Skeletal muscle cell (primary cell): ENCODE measurements around the gene CNIH3.
"Not testable (repeated sequence)": the region's sequence is repeated elsewhere in the genome, so short reads cannot be mapped to it uniquely, and the experiment has no call there.

ENCODE experiments used
- DNase-seq: peaks from one replicate; pipeline ENCODE4 v3.0.0-alpha.2; 2010; ENCODE audit warnings: low read depth
- H3K4me3 ChIP-seq: 2 replicates; pipeline ENCODE4 v1.5.1; 2011; ENCODE audit warnings: low read depth, mild to moderate bottlenecking, control low read depth, low read length, moderate library complexity

Gene CNIH3

DNA sequence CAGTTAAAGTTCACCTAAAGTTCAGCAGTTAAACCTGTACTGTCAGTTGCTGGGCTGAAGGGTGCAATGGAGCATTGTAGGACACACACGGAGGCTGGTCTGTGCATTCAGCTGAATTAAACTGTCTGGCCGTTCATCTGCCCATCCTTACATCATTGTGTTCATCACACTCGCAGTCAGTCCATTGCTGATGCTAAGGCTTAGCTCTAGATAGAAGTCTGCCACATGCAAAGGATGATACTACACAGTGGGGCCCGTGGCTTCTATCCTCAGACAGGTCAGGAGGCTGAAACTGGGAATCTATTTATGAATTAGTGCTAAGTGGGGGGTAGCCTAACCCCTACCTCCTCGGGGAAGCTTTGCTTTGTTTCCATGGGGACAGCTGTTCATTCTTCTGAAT, 60.4 kb downstream of the CNIH3 start:
- DNase-seq = no peak
- H3K4me3 ChIP-seq = no peak overlapping the region

GRCh38 chr1:224678168-224678567, 62.1 kb downstream of the CNIH3 start:
- DNase-seq = no peak

DNA sequence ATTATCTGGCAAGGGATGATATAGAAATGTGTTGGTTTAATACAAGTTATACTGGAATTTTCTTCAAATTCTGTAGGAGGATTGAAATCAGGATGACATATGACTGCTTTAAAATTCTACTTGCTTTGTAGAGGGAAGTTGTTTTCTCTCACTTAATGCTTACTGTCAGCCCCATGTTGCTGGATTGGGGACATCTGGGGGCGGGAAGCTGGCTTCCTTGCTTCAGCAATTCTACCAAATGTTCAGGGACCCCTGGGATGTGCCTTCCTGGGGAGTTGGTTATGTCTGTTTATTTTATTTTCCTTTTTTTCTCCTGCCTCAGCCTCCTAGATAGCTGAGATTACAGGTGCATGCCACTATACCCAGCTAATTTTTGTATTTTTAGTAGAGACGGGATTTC, 63.5 kb downstream of the CNIH3 start:
- H3K4me3 ChIP-seq = no peak overlapping the region
- DNase-seq = no peak

More at GRCh38 chr1:224678168-224678567, 62.1 kb downstream of the CNIH3 start:
- H3K4me3 ChIP-seq = no peak overlapping the region

DNA sequence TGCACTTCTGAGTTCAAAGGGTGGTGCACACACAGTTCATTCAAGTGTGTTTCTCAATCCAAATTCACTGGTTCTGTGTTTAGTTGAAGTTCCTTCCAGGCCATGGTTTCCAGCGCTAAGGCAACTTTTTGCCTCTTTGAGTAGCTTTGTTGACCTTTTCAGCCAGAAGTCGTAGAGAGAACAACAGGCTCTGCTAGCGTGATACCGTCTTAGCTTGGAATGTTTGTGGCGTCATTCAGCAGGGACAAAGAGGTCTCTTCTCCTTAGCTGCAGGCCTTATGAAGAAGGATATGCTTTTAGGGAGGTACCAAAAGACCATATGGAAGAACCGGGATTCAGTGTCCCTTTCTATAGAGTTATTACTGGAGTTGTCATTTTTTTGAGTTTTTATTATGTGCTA, 65.7 kb downstream of the CNIH3 start:
- no peak for DNase-seq
- no peak overlapping the region for H3K4me3 ChIP-seq

DNA sequence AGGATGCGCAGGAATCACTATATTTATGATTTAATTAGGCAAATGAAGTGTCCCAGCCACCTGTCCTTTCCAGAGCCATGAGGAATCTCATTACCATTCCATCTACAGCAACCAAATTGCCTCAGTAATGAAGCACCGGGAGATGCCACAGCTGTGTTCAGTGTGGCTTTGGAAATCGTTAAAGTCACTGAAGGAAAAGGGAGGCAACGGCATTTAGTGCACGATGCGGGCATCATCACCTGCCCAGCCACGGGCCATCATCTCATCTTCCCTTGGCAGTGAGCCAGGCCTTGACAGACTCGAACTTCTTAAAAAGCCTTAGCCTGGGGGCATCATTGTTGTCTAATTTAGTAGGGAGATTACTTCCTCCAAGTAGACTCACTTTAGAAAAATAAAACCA, 67.8 kb downstream of the CNIH3 start:
- DNase-seq = no peak
- H3K4me3 ChIP-seq = no peak overlapping the region

- DNase-seq = no peak
- H3K4me3 ChIP-seq = no peak overlapping the region
Measured at GRCh38 chr1:224684979-224685425, 68.9 kb downstream of the CNIH3 start.

DNA sequence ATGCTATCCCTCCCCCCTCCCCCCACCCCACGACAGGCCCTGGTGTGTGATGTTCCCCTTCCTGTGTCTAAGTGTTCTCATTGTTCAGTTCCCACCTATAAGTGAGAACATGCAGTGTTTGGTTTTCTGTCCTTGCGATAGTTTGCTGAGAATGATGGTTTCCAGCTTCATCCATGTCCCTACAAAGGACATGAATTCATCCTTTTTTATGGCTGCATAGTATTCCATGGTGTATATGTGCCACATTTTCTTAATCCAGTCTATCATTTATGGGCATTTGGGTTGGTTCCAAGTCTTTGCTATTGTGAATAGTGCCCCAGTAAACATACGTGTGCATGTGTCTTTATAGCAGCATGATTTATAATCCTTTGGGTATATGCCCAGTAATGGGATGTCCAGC, 70.0 kb downstream of the CNIH3 start:
- H3K4me3 ChIP-seq, DNase-seq: not testable (repeated sequence)

- no peak overlapping the region for H3K4me3 ChIP-seq
- no peak for DNase-seq
Measured at GRCh38 chr1:224687465-224687864, 71.3 kb downstream of the CNIH3 start.

GRCh38 chr1:224689374-224689773, 73.3 kb downstream of the CNIH3 start:
- DNase-seq = no peak
- H3K4me3 ChIP-seq = no peak overlapping the region

DNA sequence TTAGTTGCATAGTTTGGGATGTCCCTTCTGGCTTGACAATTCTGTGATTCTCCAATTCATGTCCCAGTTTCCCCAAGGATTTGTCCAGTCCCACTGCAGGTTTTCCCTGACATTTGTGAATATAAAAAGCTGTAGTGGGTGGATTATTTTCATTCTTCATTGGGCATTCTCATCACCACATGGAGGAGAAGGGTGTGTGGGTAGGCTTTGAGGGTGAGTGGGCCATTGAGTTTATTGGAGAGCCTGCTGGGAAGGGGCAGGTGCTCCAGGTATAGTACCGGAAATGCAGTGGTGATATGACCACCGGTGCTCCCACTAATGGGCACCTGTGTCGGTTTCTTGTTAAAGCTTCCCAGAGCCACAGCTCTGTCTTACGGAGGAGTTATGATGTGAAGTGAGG, 74.5 kb downstream of the CNIH3 start:
- DNase-seq = no peak
- H3K4me3 ChIP-seq = no peak overlapping the region

GRCh38 chr1:224691148-224691925, 75.2 kb downstream of the CNIH3 start:
- no peak overlapping the region for H3K4me3 ChIP-seq
- DNase-seq = no peak

DNA sequence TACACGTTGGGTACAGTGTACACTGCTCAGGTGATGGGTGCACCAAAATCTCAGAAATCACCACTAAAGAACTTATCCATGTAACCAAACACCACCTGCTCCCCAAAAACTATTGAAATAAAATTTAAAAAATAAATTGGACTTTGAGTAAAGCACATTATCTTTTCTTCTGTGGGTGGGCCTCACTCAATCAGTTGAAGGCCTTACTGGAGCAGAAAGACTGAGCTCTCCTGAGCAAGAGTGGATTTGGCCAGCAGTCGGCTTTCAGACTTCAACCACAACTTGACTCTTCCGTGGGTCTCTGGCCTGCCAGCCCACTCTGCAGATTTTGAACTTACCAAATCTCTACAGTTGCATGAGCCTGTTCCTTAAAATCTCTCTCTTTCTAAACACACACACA, 78.9 kb downstream of the CNIH3 start:
- H3K4me3 ChIP-seq = no peak overlapping the region
- DNase-seq = no peak

DNA sequence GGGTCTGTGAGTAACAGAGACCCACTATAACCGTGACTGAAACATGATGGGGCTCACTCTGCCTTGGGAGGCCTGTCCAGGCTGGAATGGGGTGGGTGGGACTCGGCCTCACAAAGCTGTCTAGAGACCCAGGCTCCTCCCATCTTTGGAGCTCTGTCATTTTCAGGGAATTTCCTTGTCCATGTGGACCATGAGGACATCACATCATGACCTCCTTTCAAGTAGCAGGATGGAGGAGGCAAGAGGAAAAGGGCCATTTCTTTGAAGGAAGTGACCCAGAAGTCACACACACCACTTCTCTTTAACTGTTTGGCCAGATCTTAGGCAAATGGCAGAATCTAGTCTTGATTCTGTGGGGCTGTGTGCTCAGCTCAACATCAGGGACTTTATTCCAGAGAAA, 79.9 kb downstream of the CNIH3 start:
- no peak overlapping the region for H3K4me3 ChIP-seq
- no peak for DNase-seq

DNA sequence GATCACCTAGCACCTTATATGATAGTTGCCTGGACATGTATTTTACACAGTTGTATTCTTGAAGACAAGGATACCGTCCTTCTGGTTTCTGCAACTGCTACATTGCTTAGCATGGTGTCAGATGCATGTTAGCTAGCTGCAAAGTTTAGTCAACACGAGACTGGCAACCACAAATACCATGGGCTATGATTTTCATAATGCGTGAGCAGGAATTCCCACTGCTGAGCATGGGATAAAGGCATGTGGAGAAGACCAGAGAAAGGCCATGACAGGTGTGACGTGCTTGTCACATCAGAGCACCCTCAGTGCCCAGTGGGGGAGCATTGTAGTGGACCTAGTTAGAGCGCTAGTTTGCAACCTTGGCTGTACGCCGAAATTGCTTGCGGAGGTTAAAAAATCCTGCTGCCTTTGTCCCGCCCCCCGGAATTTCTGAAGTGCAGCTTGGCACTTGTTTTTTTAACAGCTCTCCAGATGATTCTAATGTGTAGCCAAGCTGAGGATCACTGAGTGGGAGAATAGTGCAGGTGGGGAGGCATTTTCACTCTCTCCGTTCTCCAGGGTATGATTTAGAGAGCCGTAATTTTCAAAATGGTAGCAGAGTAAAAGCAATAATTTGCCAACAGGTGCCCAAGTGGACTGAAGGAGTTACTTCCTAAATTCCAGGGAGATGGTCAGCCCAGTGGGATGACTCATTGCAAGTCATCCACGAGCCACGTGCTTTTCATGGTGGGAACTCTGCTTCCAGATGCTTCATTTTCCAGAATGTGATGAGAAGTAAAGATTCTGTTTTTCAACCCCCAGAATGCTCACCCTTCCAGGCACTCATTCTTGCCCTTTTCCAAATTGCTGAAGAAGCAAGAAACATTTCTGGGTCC, 81.0 kb downstream of the CNIH3 start:
- peak; percentile 34 for DNase-seq
- no peak overlapping the region for H3K4me3 ChIP-seq

DNA sequence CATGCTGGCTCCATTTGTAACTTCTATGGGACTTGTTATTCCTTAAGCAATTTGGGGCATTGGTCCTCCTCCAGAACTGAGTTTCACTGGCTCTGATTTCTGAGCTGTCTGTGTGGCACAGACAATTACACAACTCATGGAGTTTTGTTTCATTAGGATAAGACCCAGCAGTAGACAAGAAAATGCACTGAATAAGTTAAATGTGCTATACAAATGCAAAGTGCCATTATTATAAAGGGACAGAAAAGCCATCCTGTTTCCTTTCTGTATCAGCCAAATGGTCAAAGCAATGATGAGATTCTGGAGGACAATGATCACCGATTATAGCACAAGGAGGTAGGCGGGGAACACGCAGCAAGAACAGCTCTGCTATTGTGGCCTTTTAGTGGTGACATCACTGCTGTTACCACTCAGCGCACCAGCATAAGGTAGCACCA, 81.9 kb downstream of the CNIH3 start:
- no peak for DNase-seq
- no peak overlapping the region for H3K4me3 ChIP-seq

- DNase-seq = no peak
Measured at GRCh38 chr1:224700918-224701531, 84.9 kb downstream of the CNIH3 start.

GRCh38 chr1:224703702-224704101, 87.6 kb downstream of the CNIH3 start:
- DNase-seq = no peak
- H3K4me3 ChIP-seq = no peak overlapping the region

More at GRCh38 chr1:224700918-224701531, 84.9 kb downstream of the CNIH3 start:
- no peak overlapping the region for H3K4me3 ChIP-seq

- H3K4me3 ChIP-seq = no peak overlapping the region
- no peak for DNase-seq
Measured at GRCh38 chr1:224704107-224704735, 88.1 kb downstream of the CNIH3 start.

GRCh38 chr1:224705578-224705977, 89.5 kb downstream of the CNIH3 start:
- no peak overlapping the region for H3K4me3 ChIP-seq
- DNase-seq = no peak
